ENCODE results near the gene C1orf74.

C1orf74 gene

GRCh38 chr1:209769171-209769904 lies 15.0 kb downstream of the C1orf74 start:
- peak; percentile 70 for DNase-seq

- DNase-seq = peak; percentile 41
These were observed 16.0 kb downstream of the C1orf74 start for GRCh38 chr1:209768354-209768774.

- DNase-seq = peak; percentile 54
These were observed 16.7 kb downstream of the C1orf74 start for GRCh38 chr1:209767706-209768105.

GRCh38 chr1:209767096-209767495 lies 17.3 kb downstream of the C1orf74 start:
- no peak for DNase-seq

- DNase-seq = no peak
These were observed 18.3 kb downstream of the C1orf74 start for GRCh38 chr1:209766051-209766450.

- no peak for DNase-seq
These were observed 23.2 kb downstream of the C1orf74 start for GRCh38 chr1:209761011-209761635.

- DNase-seq = no peak
These were observed 24.5 kb downstream of the C1orf74 start for GRCh38 chr1:209759829-209760359.

GRCh38 chr1:209758400-209758799 lies 26.0 kb downstream of the C1orf74 start:
- no peak for DNase-seq

- DNase-seq = peak; percentile 32
These were observed 27.5 kb downstream of the C1orf74 start for GRCh38 chr1:209756615-209757445.

GRCh38 chr1:209755926-209756614 lies 28.3 kb downstream of the C1orf74 start, which contains the start of gene TRAF3IP3:
TRAF3IP3 (plus strand) TSS chr1:209756053; CDS start chr1:209760040, 3,987 bp downstream.
- DNase-seq = peak; percentile 72

GRCh38 chr1:209755256-209755655 lies 29.1 kb downstream of the C1orf74 start:
- no peak for DNase-seq

GRCh38 chr1:209752890-209753289 lies 31.5 kb downstream of the C1orf74 start:
- no peak for DNase-seq

- no peak for DNase-seq
These were observed 32.6 kb downstream of the C1orf74 start for GRCh38 chr1:209751627-209752231.

GRCh38 chr1:209749670-209750323 lies 34.6 kb downstream of the C1orf74 start:
- no peak for DNase-seq

- DNase-seq = no peak
These were observed 35.2 kb downstream of the C1orf74 start for GRCh38 chr1:209749205-209749604.

GRCh38 chr1:209748620-209749019 lies 35.7 kb downstream of the C1orf74 start:
- no peak for DNase-seq

- DNase-seq = peak; percentile 95
These were observed 36.6 kb downstream of the C1orf74 start for GRCh38 chr1:209747580-209748262.

GRCh38 chr1:209746451-209747165 lies 37.8 kb downstream of the C1orf74 start:
- DNase-seq = peak; percentile 73

GRCh38 chr1:209743145-209743482 lies 41.2 kb downstream of the C1orf74 start:
- no peak for DNase-seq

- DNase-seq = no peak
These were observed 41.8 kb downstream of the C1orf74 start for GRCh38 chr1:209742409-209743144.
